T-helper 1 cell (primary cell): Measurements from ENCODE around the gene ITGA11.

ENCODE experiments used
- DNase-seq, 5 donors: peaks; one replicate each; pipeline ENCODE4 v3.0.0-alpha.2; 2012 to 2020

Gene ITGA11

GRCh38 chr15:68447976-68448755 lies 16.2 kb upstream of the ITGA11 start:
- DNase-seq: no peak

- no peak for DNase-seq
Observed at GRCh38 chr15:68447209-68447608, 15.2 kb upstream of the ITGA11 start.

- DNase-seq: no peak
Observed at GRCh38 chr15:68445351-68445750, 13.4 kb upstream of the ITGA11 start.

- DNase-seq: no peak
Observed at GRCh38 chr15:68444336-68444735, 12.4 kb upstream of the ITGA11 start.

- no peak for DNase-seq
Observed at GRCh38 chr15:68442903-68443302, 10.9 kb upstream of the ITGA11 start.

DNA sequence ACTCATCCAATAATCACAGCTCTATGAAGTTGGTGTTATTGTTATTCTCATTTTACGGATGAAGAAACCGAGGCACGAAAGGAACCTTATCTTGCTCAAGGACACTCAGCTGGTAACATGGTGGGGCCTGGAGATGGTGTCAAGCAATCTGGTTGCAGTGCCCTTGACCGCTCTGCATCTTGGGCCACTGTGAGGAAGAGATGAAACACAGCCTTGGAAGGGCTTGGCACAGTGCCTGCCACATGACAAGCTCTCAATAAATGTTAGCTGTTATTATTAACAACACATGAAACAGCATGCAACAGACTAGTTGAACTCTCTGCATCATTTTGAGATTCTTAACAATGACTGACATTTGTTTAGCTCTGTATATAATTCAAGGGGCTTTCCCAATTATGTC lies 10.1 kb upstream of the ITGA11 start:
- no peak for DNase-seq

GRCh38 chr15:68441045-68441743 lies 9.2 kb upstream of the ITGA11 start:
- no peak for DNase-seq

GRCh38 chr15:68440136-68440535 lies 8.2 kb upstream of the ITGA11 start:
- DNase-seq: no peak

GRCh38 chr15:68439506-68439905 lies 7.5 kb upstream of the ITGA11 start:
- DNase-seq: no peak

DNA sequence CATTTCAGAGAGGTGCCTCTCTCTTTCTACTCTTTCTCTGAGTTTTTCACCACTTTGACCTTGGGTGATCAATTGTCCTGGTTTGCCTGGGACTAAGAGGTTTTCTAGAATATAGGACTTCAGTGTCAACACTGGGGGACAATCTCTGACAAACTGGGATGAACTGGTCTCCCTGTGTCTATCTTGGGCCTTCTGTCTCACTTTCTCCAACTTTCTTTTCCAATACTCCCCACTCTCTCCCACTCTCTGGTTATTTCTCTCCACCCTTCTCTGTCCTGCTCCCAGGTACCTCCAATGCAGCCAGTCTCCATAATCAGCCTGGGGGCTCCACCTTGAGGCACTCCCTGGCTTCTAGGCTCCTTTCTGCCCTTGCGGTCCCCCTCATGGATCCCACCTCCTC lies 4.7 kb upstream of the ITGA11 start:
- no peak for DNase-seq

- no peak for DNase-seq
Observed at GRCh38 chr15:68435966-68436365, 4.0 kb upstream of the ITGA11 start.

- DNase-seq: no peak
Observed at GRCh38 chr15:68434021-68434420, 2.1 kb upstream of the ITGA11 start.

- no peak for DNase-seq
Observed at GRCh38 chr15:68433551-68433950, 1.6 kb upstream of the ITGA11 start.

- no peak for DNase-seq
Observed at GRCh38 chr15:68432441-68433064, 590 bp upstream of the ITGA11 start.

DNA sequence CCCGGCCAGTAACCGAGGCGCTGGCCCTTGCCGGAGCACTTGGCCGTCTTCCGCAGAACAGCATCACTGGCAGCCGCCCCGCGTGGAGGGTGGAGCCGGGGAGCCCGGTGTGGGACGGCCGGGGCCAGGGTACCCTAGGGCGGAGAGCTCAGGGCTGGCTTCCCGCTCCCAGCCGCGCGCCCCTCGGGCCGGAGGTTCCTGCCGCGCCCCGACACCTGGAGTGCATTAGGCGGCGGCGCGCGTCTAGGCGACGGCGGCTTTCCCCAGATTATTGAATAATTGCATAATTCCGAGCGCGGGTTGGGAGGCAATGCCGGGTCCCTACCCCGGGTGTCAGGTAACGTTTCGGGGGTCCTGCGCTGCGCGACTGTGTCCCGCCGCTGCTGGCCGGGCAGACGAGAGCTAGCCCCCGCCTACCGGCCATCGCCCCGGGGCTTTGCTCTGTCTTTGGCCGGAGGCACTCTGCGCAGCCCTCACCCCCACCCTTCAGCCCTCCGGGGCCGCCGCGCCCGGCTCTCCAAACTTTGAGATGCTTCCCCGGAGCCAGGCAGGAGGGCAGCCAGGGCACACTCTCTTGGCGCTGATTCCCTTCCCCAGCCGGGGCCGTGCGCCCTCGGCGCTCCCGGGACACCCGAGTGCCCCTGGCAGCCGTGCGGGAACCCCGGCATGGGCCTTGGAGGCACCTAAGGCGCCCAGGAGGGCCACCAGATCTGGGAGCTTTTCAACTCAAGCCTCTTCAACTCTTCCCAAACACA lies 749 bp downstream of the ITGA11 start:
- no peak for DNase-seq

DNA sequence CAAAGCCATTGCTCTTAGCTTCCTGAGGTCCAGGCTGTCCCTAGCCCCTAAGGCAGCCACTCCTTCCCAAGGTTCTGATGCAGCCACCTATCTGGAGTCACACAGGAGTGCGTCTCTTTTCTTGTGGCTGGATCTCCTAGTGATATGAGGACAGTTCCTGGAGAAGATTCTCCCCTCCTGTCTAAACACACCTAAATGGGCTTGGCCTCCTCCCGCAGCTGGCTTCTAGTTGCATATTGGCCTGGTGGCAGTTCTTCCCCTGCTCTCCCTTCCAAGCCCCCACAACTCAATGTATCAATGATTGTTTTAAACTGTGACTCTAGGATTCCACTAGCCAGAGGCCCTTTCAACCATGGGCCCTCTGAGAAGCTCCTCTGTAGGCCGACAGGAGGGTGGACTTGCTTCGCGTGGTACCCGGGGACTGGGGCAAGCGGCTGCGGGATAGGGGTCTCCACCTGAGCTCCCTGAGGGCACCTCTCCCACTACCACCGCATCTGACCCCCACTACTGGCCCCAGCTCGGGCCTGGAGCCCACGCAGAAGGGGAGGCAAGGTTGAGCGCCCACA lies 1.4 kb downstream of the ITGA11 start:
- DNase-seq: no peak

GRCh38 chr15:68429691-68430470 lies 2.1 kb downstream of the ITGA11 start:
- no peak for DNase-seq

DNA sequence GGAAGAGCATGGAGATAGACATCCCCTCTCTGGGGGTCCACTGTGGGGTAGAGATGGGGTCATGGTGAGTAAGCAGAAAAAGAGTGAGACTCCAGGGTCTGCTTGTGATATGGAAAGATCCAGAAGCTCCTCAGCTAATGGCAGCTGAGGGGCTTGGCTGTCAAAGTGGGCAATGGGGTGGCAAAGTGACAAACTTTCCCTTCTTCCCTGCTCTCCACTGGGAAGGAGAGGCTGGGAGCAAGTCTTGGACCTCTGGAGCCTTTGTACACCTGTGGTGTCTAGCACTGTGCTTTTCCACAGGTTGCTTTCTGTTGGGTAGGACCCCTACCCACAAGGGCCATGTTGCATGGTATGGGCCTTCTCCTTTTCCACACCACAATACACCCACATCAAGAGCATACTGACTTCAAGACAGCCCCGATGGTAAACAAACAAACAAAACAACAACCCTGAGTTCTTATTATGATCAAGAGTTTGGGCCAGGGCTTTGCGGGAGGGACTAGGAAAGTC lies 3.5 kb downstream of the ITGA11 start:
- no peak for DNase-seq

DNA sequence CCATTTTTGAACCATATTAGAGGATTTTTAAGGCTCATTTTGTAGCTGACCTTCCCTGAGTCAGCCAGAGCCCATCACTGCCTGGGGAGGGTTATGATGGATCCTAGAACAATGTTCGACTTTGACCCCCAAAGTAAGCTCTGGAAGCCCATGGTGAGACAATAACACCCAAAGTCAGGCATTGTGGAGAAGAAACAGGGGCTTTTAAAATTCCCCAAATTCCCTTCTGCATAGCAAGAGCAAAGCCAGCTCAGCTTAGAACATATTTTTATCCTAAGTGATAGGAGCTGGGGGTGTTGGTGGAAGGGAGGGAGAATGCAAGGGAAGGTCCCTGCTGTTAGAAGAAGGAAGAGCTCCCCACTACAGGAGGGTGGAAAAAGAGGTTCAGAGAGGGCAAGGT lies 4.0 kb downstream of the ITGA11 start:
- DNase-seq: no peak

- no peak for DNase-seq
Observed at GRCh38 chr15:68427366-68427765, 4.6 kb downstream of the ITGA11 start.

DNA sequence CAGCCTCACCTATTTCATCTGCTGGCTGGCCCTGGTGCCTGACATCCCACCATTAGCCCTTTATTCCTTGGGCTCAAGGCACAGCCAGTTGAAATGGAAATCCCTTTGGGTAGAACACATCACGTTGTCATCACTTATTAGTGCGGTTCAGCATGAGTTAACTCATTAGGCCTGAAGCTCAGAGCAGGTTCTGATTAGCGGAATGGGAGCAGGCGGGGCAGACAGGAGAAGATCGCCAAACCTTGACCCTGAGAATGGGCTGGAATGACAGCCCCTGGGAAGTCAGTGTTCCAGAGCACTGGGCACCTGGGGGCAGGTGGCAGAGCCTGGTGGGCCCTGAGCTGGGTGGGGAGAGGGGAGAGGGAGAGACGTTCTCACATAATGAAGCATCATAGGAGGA lies 5.8 kb downstream of the ITGA11 start:
- DNase-seq: no peak
